ENCODE data around the gene EVC. TPM values are rescaled to one million over a fixed set of nuclear protein-coding genes. Genes with fewer than 3 reads are reported as not detected.

The EVC gene
- total and polyA plus RNA-seq, 2 donors (not counting 1 experiment from before 2014, with no cell fraction given): 4.9 to 39.0 TPM

GRCh38 chr4:5756271-5756670 lies 45.3 kb downstream of the EVC start:
- Histone ChIP-seq H3K9ac (ENCODE audit: insufficient read depth, low read length) (no peak overlapping the region), H3K27ac (ENCODE audit: insufficient read depth, low read length) (no peak overlapping the region), H3K27me3 (ENCODE audit: control insufficient read depth, insufficient read depth, low read length) (no peaks in the 10 kb centered on the region), H3K79me2 (ENCODE audit: control insufficient read depth, insufficient read depth, low read length) (no peaks in the 10 kb centered on the region), H2AFZ (ENCODE audit: low read length) (no peak overlapping the region), H3K4me2 (ENCODE audit: extremely low read depth, insufficient read depth, low read length) (no peak overlapping the region), H3K36me3 (ENCODE audit: control insufficient read depth, insufficient read depth, low read length) (peaks cover 24% of the 10 kb centered on the region), H3K4me1 (ENCODE audit: control insufficient read depth, extremely low read depth, insufficient read depth, low read length) (peaks cover 10% of the 10 kb centered on the region), H4K20me1 (ENCODE audit: control insufficient read depth, extremely low read depth, insufficient read depth, low read length) (no peaks in the 10 kb centered on the region), H3K4me3 (replicated peaks in 1 of 4; ENCODE audit: control extremely low read depth in 1 of 4, insufficient read depth in 1 of 4, low read depth in 3 of 4, low read length in 4 of 4) (no peak overlapping the region), H3K9me3 (ENCODE audit: control insufficient read depth, insufficient read depth, low read depth, low read length) (no peaks in the 10 kb centered on the region)
- TF ChIP-seq EZH2 (IDR thresholded peaks at IDR 0.05; ENCODE audit: low read length, missing control alignments): no peak
- TF ChIP-seq CTCF (conservative IDR thresholded peaks at IDR 0.05 in 1 of 2, IDR thresholded peaks at IDR 0.05 in 1 of 2; ENCODE audit: low read depth in 1 of 2, low read length in 2 of 2): no peak
- DNase-seq (ENCODE audit: low read depth in 2 of 2): no peak

GRCh38 chr4:5757091-5757490 lies 46.1 kb downstream of the EVC start:
- DNase-seq (ENCODE audit: low read depth in 2 of 2): no peak
- TF ChIP-seq EZH2 (IDR thresholded peaks at IDR 0.05; ENCODE audit: low read length, missing control alignments) (no peak), CTCF (conservative IDR thresholded peaks at IDR 0.05 in 1 of 2, IDR thresholded peaks at IDR 0.05 in 1 of 2; ENCODE audit: low read depth in 1 of 2, low read length in 2 of 2) (no peak)
- Histone ChIP-seq H3K27ac (ENCODE audit: insufficient read depth, low read length) (no peak overlapping the region), H2AFZ (ENCODE audit: low read length) (no peak overlapping the region), H3K36me3 (ENCODE audit: control insufficient read depth, insufficient read depth, low read length) (peaks cover 24% of the 10 kb centered on the region), H3K4me2 (ENCODE audit: extremely low read depth, insufficient read depth, low read length) (no peak overlapping the region), H3K4me3 (replicated peaks in 1 of 4; ENCODE audit: control extremely low read depth in 1 of 4, insufficient read depth in 1 of 4, low read depth in 3 of 4, low read length in 4 of 4) (no peak overlapping the region), H3K4me1 (ENCODE audit: control insufficient read depth, extremely low read depth, insufficient read depth, low read length) (peaks cover 10% of the 10 kb centered on the region), H4K20me1 (ENCODE audit: control insufficient read depth, extremely low read depth, insufficient read depth, low read length) (no peaks in the 10 kb centered on the region), H3K27me3 (ENCODE audit: control insufficient read depth, insufficient read depth, low read length) (no peaks in the 10 kb centered on the region), H3K9ac (ENCODE audit: insufficient read depth, low read length) (no peak overlapping the region), H3K79me2 (ENCODE audit: control insufficient read depth, insufficient read depth, low read length) (no peaks in the 10 kb centered on the region), H3K9me3 (ENCODE audit: control insufficient read depth, insufficient read depth, low read depth, low read length) (no peaks in the 10 kb centered on the region)

GRCh38 chr4:5757536-5757935 lies 46.5 kb downstream of the EVC start:
- Histone ChIP-seq H3K9me3 (ENCODE audit: control insufficient read depth, insufficient read depth, low read depth, low read length) (no peaks in the 10 kb centered on the region), H3K27me3 (ENCODE audit: control insufficient read depth, insufficient read depth, low read length) (no peaks in the 10 kb centered on the region), H3K36me3 (ENCODE audit: control insufficient read depth, insufficient read depth, low read length) (peaks cover 24% of the 10 kb centered on the region), H2AFZ (ENCODE audit: low read length) (no peak overlapping the region), H3K9ac (ENCODE audit: insufficient read depth, low read length) (no peak overlapping the region), H4K20me1 (ENCODE audit: control insufficient read depth, extremely low read depth, insufficient read depth, low read length) (no peaks in the 10 kb centered on the region), H3K4me3 (replicated peaks in 1 of 4; ENCODE audit: control extremely low read depth in 1 of 4, insufficient read depth in 1 of 4, low read depth in 3 of 4, low read length in 4 of 4) (no peak overlapping the region), H3K79me2 (ENCODE audit: control insufficient read depth, insufficient read depth, low read length) (no peaks in the 10 kb centered on the region), H3K4me1 (ENCODE audit: control insufficient read depth, extremely low read depth, insufficient read depth, low read length) (peaks cover 10% of the 10 kb centered on the region), H3K4me2 (ENCODE audit: extremely low read depth, insufficient read depth, low read length) (no peak overlapping the region), H3K27ac (ENCODE audit: insufficient read depth, low read length) (no peak overlapping the region)
- DNase-seq (ENCODE audit: low read depth in 2 of 2): no peak
- TF ChIP-seq CTCF (conservative IDR thresholded peaks at IDR 0.05 in 1 of 2, IDR thresholded peaks at IDR 0.05 in 1 of 2; ENCODE audit: low read depth in 1 of 2, low read length in 2 of 2) (no peak), EZH2 (IDR thresholded peaks at IDR 0.05; ENCODE audit: low read length, missing control alignments) (no peak)

Data from fibroblast of lung (primary cell).